GM21528 (cell line): ENCODE results near the gene APOC4.
"Not testable (repeated sequence)": the region's sequence is repeated elsewhere in the genome, so short reads cannot be mapped to it uniquely, and the experiment has no call there.

Experiments
- ATAC-seq: cut with Tn5 transposase; IDR thresholded peaks from one replicate; pipeline ENCODE4 v1.9.1; 2021; ENCODE audit warnings: mild to moderate bottlenecking, moderate library complexity; ENCODE audit not compliant: unreplicated experiment, low FRiP score

APOC4 gene

GRCh38 chr19:44914433-44915206, 27.4 kb upstream of the APOC4 start, which contains the start of gene APOC1:
Gene APOC1 (plus strand): TSS chr19:44914608. CDS start chr19:44914892, 284 bp downstream.
- peak; percentile 92 for ATAC-seq

GRCh38 chr19:44924243-44924725, 17.8 kb upstream of the APOC4 start:
- ATAC-seq = no peak

DNA sequence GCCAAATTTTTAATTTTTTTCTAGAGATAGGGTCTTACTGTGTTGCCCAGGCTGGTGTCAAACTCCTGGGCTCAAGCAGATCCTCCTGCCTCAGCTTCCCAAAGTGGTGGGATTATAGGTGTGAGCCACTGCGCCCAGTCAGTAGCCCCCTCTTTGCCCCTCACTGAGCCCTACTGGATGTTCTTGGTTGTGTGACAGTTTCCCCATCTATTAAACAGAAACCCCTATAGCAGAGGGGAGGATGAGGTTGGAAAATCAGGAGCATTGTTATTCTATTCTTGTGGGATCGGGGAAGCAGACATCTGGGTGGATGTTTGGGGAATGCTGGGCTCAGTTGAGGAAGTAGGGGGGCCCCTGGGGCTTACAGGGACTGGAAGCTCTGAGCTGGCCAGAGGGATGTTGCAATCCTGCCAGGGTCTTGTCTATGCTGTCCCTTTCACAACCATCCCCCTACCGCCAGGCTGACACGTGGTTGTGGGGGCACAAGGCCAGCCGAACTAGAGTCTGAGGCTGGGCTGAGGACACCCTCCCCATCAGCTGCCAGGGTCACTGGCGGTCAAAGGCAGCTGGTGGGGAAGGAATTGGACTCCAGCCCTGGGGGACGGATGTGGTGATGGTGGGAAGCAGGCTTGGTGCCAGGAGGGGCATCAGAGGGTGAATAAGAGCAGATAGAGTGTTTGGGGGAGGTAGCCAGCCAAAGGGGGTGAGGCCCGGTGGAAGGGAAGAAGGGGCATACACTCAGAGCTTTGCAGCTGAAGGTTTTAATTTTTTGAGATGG, 16.7 kb upstream of the APOC4 start:
- ATAC-seq = no peak

DNA sequence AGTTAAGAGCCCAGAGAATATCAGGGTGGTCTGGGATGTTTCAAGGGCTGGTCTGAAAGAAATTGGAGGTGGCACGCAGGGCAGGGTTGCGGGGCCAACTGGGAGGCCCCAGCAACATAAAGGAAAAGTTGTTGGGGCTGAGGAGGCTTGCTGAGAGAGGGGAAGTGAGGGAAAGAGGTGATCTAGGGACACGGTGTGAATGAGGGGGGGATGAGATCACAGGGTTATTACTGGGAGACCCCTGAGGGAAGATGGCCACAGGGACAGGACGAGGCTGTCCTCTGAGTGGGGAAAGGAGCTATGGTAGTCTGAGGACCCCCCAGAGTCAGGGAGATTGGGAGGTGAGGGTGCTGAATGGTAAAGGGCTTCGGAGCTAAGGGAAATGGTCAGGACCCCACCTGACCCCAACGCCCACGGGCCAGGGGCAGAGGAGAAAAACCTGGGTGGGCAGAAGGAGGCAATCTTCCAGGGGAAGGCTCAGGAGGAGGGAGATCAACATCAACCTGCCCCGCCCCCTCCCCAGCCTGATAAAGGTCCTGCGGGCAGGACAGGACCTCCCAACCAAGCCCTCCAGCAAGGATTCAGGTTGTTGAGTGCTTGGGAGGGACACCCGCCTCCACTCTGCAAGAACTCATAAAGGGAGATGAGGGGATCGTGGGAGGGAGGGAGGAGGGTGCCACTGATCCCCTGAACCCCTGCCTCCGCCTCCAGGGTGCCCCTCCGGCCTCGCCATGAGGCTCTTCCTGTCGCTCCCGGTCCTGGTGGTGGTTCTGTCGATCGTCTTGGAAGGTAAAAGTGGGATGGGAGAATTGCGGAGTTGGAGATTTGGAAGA, 15.6 kb upstream of the APOC4 start:
- ATAC-seq = not testable (repeated sequence)

- no peak for ATAC-seq
These were observed 14.3 kb upstream of the APOC4 start for GRCh38 chr19:44927746-44928145.

DNA sequence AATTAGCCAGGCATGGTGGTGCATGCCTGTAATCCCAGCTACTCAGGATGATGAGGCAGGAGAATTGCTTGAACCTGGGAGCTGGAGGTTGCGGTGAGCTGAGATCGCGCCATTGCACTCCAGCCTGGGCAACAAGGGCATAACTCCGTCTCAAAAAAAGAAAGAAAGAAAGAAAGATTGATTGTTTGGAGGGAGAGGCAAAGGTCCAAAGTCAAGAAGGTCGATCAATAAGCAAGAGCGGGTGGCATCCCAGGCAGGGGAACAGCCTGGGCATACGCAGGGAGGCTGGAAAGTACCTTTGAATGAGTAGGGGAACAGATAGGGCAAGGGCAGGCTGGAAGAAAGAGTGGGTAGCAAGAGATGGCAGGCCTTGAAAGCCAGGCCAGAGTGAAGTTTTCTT, 11.9 kb upstream of the APOC4 start:
- no peak for ATAC-seq

DNA sequence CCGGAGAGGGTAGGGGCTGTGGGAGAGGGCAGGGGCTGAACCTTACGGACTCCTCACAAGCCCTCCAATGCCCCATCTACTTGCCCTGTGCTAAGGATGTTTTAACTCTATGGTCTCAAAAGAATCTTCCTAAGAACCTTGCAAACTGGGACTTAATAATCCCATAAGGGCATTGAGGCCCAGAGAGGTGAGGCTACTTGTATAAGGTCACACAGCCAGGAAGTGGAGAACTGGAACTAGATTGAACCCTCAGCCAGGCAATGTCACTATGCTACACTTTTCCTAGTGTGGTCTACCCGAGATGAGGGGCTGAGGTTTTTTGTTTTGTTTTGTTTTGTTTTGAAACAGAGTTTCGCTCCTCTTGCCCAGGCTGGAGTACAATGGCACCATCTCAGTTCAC, 10.5 kb upstream of the APOC4 start:
- ATAC-seq = no peak

- no peak for ATAC-seq
These were observed 2.4 kb upstream of the APOC4 start for GRCh38 chr19:44939668-44940067.

DNA sequence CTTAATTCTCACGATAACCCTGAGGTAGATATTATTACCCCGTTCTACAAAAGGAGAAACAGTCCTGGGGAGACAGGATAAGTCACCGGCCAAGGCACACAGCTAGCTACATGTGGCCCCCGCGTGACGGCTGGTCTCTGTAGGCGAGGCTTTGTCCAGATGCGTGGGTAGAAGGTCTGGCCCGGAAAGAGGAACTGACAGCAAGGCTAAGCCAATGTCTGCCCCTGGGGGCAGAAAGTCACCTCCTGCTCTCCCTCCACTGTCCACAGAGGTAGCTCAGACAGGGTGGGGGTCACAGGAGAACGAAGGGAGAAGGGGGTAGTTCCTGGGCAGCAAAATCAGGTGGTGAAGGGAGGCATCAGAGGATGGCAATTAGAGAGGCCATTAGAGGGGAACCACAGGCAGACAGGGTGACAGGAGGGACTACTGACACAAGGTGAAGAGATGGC, 1.8 kb downstream of the APOC4 start:
- ATAC-seq = no peak

- no peak for ATAC-seq
These were observed 5.1 kb downstream of the APOC4 start for GRCh38 chr19:44947041-44947581.

- ATAC-seq = no peak
These were observed 6.2 kb downstream of the APOC4 start for GRCh38 chr19:44948237-44948636.

GRCh38 chr19:44948763-44949374, 6.8 kb downstream of the APOC4 start:
- no peak for ATAC-seq

DNA sequence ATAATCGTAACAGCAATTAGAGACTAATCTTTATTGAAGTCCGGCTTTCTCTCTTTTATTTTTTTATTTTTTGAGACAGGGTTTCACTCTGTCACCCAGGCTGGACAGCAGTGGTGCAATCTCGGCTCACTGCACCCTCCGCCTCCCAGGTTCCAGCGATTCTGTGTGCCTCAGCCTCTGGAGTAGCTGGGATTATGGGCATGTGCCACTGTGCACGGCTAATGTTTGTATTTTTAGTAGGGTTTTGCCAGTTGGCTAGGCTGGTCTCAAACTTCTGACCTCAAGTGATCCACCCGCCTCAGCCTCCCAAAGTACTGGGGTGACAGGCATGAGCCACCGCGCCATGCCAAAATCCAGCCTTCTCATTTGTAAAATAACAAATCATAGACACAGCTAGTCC, 7.5 kb downstream of the APOC4 start:
- no peak for ATAC-seq

GRCh38 chr19:44951179-44952159, 9.4 kb downstream of the APOC4 start:
- no peak for ATAC-seq

GRCh38 chr19:44954278-44954648, 12.2 kb downstream of the APOC4 start:
- peak; percentile 3 for ATAC-seq

GRCh38 chr19:44954649-44955504, 12.8 kb downstream of the APOC4 start, which contains the start of gene CLPTM1:
Gene CLPTM1 (plus strand): TSS chr19:44955380. CDS start chr19:44955396, 16 bp downstream.
- ATAC-seq = peak; percentile 72

DNA sequence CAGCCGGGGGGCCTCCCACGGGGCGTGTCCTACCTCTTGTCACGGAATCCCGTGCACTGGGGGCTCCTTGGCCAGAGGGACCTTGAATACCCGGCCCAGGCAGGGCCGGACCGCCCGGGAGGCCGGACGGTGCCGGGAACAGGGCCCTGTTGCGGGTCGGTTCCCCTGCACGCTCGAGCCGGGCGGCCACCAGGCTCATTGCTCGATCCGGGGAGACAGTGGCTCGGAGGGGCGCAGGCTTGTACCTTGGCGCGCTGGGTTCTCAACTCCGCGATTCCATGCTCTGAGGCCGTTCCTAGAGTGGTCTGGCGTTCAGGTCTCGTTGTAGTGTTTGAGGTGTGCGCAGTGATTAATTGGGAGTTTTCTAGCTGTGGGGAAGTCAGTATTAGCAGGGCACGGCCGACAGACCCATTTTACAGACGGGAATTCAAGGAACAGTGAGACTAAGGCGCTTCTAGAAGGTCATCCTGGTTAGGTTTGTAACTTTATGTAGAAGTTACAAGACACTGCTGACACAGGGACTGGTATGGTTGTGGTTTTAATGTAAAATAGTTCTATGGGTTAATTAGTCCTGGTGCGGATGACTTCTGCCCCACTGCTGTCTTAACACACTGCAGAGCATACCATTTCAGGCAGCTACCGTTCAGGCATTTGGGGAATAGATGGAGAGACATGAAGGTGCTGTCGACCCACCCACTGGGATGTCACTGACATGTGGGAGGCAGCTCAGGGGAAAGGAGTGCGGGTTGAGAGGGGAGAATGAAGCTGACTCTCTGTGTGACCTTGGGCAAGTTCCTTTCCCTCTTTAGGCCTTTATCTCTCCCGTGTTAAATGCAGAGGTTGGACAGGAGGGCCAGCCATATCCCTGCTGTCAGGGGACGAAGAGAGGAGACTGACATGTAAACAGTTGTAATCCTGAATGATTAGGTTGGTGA, 13.7 kb downstream of the APOC4 start:
- peak; percentile 13 for ATAC-seq
